GM13977 (cell line): ENCODE measurements around the gene PPFIBP2.

Experiments used
- DNase-seq: peaks from one replicate; pipeline ENCODE4 v3.0.0; 2012; ENCODE audit warnings: low spot score
- CTCF ChIP-seq: IDR thresholded peaks from 2 replicates; pipeline ENCODE4 v1.5.1; 2012; ENCODE audit warnings: mild to moderate bottlenecking, control low read depth; ENCODE audit not compliant: insufficient read depth; ENCODE audit errors: extremely low read depth, missing control alignments
- in situ Hi-C: fragments of 300-500 bp; cut with MboI; formaldehyde crosslinking; loops from one replicate; pipeline ENCODE4 v1.12.0; 2022; ENCODE audit warnings: low sequenced_read_pairs, low pct_unique_long_range_greater_than_20kb, mixed read lengths, inconsistent platforms; ENCODE audit not compliant: unreplicated experiment

The PPFIBP2 gene

GRCh38 chr11:7494086-7494745 lies 19.6 kb upstream of the PPFIBP2 start:
- no peak for DNase-seq
- no peak for TF ChIP-seq CTCF
- in situ Hi-C loops, result no loop called here

DNA sequence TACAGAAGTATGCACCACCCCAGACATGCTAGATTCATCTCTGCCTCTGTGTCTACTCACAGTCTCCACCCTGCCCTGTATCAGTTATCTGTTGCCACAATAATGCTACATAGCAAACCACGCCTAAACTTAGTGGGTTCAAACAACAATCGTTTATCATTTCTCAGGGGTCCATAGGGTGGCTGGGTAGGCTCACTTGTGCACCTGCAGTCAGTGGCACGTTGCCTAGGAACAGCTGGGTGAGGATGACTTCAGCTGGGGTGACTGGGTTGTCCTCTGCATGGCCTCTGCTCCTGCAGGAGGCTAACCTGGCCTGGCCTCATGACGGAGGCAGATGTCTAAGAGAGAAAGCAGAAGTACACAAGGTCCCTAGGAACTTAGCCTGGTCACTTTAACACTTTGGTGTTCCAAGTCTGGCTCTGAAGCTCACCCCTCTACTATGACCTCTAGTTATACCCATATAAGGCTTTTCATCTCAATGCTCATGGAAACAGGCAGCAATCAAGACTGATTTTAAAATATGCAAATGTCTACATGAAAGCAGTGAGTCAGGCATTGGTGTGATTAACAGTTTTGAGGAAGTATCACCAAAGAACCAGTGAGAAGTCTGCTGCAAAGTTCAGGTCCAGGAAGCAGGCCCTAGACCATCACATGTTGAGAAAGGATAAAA lies 17.8 kb upstream of the PPFIBP2 start:
- no peak for TF ChIP-seq CTCF
- DNase-seq, result peak; percentile 47
- in situ Hi-C loops, result no loop called here

DNA sequence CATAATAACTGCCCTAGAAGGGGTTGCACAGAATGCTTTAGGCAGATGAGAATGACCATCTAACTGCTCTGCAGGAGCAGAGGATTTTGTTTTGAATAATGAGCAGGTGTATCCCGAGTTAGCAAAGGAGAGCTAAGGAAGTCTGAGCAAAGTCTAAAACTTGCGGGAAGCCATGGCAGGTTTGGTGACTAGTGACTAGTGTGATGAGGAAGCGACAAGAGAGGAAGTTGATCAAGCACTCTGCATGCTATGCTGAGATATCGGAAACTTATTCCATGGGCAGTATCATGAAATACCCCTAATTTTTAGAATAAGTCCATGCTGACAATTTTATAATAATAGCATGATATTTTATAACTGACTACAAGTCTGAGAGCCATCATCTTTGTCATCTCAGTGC lies 15.6 kb upstream of the PPFIBP2 start:
- DNase-seq, result no peak
- in situ Hi-C loops, result no loop called here
- TF ChIP-seq CTCF, result no peak

DNA sequence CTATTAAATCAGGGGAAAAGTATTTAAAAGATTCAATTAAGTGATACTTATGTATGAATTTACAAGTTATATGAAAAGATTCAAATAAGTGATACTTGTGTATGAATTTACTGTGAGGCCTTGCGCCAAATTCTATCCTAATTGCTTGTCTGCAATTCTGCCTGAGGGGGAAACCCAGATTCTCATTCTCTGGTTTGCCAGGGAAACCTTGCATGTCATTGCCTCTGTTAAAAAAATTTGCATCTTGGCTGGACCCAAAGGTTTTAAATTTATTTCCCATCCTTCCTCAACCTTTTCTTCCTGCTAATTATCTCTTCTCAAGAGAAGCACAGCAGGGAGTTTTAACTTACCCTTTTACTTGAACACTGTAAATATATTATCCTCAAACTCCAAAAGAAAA lies 14.7 kb upstream of the PPFIBP2 start:
- in situ Hi-C loops, result no loop called here
- no peak for DNase-seq
- TF ChIP-seq CTCF, result no peak

GRCh38 chr11:7500251-7500650 lies 13.5 kb upstream of the PPFIBP2 start:
- no peak for DNase-seq
- no peak for TF ChIP-seq CTCF
- in situ Hi-C loops, result no loop called here

DNA sequence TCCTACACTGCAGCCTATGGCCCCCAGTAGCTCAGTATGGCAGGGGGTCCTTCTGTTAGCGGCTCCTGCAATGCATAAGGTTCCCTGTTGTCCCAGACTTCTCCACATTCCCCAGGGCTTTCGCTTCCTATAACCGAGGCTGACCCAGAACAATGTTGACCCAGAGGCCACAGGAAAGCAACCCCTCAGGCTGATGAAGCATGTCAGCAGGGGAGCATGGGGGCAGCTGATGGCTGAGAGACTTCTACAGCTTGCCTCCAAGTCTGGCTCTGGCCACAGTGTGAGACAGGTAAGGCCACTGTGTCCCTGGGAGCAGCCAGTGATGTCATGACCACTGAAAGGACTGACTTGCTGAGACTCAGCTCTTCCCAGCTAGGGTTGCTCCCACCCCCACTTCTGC lies 12.5 kb upstream of the PPFIBP2 start:
- in situ Hi-C loops, result no loop called here
- TF ChIP-seq CTCF, result no peak
- DNase-seq, result no peak
